HG02840 (cell line): ENCODE data around the gene GPC6.
"Not testable (repeated sequence)": the region's sequence is repeated elsewhere in the genome, so short reads cannot be mapped to it uniquely, and the experiment has no call there.

Experiments
- ATAC-seq: cut with Tn5 transposase; IDR thresholded peaks from one replicate; pipeline ENCODE4 v1.9.1; 2021; ENCODE audit warnings: mild to moderate bottlenecking, moderate library complexity, moderate number of reproducible peaks; ENCODE audit not compliant: unreplicated experiment, low FRiP score

The GPC6 gene

DNA sequence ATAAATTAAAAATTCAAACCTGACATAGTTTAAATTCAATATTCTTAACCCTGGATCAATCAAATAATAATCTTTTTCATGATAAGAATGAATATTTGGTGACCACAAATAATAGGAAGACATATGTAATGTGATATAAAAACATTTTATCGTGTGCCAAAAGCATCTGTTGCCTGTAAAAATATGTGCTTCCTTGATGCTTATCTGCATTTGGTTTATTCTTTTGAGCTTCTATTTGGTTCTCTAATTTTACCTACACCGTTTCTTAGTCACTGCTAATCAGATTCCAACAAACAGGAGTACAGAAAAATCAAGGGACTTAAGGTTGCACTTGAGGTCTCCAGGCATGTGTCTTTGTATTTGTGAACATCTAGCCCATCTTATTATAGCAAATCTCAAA, 978.3 kb downstream of the GPC6 start:
- ATAC-seq = no peak

DNA sequence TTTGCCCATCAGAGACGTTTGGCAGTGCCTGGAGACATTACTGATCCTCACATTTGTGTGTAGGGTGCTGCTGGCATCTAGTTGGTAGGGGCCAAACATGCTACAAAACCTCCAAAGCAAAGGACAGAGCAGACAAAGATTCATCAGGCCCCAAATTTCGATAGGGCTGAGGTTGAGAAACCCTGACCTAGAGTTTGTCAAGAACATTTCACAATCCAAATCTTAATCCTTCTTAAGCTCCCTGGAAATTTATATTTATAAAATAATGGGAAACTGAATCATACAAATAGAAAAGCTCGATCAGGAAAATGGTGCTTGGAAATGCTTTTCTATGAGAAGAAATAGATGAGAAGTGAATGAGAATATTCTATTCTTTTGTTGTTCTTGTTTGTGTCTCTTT, 979.3 kb downstream of the GPC6 start:
- no peak for ATAC-seq

DNA sequence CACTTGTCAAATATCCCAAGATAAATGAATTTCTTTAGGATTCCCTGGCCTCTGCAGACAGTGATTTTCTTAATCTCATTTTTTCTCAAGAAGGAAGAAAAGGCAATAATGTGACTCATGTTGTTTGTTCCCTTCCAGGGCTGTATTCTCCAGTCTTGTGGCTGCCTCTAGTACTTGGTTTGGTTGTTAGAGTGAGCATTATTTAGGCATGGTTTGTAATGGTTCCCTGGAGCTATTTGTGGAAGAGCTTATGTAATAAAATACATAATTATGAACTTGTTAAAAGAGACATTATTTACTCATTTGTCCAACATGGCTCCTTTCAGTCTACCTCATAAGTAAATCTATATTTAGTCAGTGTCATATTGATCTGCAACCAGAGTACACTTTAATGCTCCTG, 982.5 kb downstream of the GPC6 start:
- ATAC-seq = no peak

DNA sequence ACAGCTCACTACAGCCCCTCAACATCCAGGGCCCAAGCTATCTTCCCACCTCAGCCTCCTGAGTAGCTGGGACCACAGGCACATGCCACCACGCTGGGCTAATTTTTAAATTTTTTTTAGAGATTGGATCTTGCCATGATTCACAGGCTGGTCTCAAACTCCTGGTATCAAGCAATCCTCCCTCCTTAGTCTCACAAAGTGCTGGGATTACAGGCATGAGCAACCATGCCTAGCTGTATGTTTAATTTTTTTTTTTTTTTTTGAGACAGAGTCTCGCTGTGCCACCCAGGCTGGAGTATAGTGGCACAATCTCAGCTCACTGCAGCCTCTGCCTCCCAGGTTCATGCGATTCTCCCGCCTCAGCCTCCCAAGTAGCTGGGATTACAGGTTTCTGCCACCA, 983.3 kb downstream of the GPC6 start:
- not testable (repeated sequence) for ATAC-seq

DNA sequence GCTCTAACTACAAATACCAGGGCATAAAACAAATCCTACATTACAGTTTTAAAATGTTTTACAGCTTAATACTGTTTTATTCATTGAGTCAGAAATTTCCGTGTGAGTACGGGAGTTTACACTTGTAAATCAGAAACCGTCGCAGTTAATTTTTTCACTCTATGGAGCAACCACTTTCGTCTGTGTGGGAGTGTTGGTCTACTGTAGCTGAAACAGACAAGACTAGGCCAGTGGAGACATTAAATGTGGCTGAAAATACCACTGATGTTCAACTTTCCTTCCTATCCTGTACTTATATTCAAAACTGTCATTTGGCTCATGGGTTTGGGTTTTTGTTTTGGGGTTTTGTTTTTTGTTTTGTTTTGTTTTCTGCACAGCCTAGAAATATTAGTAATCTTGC, 984.2 kb downstream of the GPC6 start:
- no peak for ATAC-seq

DNA sequence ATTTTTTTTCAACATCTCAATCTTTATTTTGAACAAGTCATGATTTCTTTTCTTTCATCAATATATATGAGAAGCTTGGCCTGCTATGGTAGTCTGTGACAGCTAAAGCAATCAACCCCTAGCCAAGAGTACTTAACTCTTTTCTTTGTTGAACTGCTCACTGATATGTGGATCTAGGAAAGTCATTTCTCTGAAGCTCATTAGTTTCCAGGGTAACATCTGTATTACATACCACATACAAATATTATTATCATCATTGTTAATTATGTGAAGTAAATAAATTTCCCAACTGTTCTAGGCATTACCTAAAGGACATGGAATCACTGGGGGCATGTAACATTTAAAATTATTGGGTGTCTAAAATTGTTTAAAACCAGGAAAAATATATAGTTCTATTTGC, 985.6 kb downstream of the GPC6 start:
- no peak for ATAC-seq

DNA sequence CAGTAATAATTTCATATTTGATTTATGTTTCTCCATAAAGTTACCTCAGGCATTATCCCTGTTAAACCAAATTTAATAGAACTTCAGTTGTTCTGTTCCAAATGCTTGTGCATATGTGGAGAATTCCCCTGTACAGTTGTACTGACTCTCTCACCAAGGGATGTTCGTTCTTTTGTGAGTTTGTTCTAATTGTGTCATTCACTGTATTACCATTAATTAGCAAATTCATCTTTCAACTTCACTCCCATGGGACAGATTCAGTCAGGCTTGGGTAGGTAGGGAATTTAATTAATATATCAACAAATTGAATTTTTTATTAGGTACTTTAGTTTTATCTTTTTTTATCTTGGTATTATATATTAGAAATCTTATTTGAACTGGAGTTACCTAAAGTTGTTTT, 987.5 kb downstream of the GPC6 start:
- ATAC-seq = no peak

DNA sequence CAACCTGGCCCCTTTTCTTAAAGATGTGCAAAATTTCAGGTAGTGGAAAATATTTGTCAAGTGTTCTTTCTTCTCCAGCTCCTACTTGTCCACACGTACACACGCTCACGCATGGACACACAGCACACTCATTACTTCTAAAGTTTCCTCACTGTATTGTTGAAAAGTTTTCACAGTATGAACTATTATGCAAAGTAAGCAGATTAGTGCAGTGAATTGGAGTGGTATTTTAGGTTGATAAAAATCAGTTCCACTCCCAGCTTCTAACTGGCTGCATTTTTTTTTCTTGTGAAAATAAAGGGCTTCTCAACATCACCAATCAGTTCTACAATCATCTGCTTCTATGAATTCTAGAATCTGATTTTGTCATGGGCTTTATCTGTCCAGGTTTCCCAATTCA, 988.4 kb downstream of the GPC6 start:
- no peak for ATAC-seq

DNA sequence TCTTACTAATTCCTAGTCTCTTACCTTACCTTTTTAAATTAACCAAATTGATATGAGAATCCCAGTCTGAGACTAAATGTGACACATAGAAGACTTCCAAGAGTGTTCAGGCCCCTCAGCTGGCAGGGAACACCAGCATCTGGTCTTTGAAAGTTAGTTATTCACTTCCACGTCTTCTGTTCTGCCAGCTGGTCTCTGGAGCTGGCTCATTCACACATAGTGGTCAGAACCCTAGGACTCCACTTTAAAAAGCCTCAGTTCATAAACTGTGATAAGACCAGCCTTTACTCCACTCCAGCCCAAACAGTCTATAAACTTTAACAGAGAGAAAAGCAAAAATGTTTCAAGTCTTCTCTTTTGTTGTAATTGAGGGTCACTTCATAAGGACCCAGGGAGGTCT, 989.9 kb downstream of the GPC6 start:
- ATAC-seq = no peak

DNA sequence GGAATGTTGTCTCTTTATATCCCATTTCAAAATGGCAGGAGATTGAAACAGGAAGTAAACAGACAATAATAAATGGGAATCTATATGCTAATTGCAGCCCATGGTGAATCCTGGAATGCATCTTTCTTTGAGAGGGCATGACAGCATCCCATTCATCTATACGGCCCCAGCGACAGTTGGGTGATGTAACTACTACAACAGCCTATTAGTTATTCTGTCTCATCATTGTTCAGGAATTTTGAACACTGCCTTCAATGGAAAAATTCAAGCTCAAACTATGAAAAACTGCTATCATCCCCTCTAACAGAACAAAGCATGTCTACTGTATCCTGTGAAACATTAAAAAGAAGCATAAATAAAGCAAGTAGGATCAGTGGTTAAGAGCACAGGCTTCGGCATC, 990.8 kb downstream of the GPC6 start:
- no peak for ATAC-seq

DNA sequence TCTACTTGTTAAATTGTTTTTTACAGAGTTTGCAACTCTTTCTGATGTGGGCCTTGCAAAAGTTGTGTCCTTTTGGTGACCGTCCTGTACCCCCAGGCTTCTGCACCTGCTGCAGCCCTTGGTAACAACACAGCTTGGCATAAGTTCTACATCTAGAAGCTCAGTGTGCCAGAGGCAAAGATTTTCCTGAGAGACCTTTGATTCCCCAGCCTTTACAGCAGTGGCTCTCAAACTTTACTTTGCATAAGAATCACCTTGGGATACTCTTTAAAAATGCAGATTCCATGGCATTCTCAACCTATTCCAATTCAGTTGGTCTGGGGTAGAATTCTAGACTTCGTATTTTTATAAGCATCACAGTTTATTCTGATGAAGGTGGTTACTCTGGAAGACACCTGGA, 991.9 kb downstream of the GPC6 start:
- ATAC-seq = no peak

DNA sequence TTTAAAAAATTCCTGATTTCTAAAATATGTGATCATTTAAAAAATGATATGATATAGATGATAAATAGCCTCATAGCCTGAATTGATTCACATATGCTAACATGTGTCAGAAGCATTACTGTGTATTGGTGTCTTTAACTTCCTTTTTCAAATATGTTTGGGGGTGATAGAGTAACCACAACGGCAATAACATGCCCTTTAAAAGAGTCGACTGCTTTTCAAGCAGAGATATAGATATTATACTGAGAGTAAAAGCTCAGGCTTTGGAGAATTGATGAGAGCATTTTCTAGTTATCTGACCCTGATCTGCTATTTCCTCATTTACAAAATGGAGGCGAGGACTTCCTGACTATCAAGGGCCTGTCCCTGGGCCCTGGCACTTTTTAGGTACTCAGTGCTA, 992.3 kb downstream of the GPC6 start:
- no peak for ATAC-seq

DNA sequence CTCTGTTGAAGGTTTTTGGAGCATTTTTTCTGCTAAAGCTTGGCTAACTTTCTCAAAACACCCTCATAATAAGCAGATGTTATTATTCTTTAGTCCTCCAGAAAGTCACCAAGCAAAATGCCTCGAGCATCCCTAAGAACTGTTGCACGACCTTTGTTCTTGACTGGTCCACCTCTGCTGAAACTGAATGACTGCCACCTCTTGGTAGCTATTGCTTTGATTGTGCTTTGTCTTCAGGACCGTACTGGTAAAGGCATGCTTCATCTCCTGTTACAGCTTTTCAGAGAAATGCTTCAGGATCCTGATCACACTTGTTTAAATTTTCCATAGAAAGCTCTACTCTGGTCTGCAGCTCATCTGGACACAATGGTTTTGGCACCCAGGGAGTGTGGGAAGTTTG, 998.1 kb downstream of the GPC6 start:
- ATAC-seq = no peak

DNA sequence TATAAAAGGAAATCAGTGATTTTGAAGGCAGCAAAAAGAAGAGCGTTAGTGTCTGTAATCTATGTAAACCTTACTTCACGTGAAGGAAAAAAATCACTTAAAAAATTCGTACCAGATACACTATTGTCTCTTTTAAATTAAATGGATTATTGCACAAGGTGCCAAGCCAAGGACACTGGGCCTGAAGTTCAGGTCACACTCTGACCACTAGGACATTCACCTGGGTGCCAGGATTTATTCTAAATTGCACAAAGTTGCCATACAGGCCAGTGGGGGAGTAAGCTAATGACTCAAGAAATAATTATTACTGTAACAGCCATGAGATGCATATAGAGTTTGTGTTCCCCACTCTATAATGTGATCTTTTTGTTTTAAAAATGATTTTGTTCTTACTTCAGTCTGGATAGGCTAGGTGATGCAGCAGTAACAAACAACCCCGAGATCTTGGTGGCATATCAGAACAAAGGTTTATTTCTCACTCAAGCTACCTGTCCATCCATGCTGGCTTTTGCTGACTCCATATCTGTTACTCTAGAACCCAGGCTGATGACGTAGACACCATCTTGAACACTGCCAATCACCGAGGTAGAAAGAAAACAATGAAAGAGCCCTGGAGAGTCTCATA, 1000.8 kb downstream of the GPC6 start:
- ATAC-seq = no peak

DNA sequence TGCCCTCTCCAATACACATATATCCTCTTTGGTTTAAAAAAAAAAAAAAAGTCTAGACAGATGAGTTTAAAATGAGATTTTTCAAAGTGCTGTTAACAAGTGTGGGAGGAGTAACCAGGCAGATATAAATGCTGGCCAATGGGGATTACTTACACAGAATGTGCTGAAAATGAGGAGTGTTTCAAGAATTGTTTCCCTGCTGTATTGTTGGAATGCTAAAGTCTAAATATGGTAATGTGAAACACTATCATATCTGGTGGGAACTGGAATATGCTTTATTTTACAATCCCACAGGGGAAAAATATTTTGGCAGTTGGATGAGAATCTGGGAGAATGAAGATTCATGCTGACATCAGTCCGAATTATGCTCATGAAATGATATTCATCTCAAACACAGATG, 1002.2 kb downstream of the GPC6 start:
- no peak for ATAC-seq

DNA sequence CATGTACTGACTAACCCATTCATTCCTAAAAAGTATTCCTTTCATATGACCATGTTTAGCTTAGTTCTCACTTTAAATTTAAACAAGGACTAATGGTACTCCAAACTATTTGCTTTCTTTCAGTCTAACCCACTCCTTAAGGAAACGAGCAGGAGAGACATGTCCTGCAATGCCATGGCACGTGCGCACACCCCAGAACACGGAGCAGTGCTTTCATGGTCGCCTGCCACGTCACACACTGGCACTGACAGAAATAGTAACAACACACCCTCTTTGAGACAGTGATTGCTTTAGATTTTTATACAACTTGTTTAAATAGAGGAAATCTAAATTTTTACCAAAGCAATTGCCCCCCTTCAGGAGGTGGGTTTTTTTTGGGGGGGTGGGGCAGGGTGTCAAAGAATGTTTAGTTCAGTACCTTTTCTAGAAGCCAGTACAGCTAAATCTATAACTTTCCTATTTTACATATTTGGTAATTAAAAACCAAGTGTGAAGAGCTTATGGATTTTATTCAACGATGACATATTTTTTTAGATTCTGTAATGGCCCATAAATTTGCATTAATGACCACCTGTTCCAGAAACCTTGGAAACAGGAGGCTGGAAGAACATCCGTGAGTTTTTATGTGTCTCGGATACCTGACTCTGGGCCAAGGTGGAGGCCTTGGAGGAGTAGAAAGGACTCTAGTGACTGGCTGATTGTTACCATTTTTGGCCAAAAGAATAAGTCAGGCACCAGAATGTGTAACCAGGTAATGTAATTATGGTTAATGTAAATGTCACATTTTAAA, 1005.7 kb downstream of the GPC6 start:
- no peak for ATAC-seq

DNA sequence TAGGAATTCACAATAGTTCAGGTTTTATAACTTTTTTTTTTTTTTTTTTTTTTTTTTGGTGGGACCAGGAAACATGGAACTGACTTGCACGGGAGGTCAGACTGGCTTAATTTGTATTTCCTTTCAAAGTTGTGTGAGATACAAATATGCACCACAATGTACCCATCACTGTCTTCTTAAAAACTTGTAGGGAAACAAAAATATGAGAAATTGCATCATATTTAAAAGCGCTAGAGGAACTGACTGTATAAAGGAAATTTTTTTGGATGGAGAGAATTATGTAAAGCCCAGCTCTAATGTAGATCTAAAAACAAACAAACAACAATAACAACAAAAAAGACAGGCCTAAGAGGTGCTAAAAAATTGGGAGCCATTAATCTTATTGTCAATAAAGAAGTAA, 1006.3 kb downstream of the GPC6 start:
- no peak for ATAC-seq

DNA sequence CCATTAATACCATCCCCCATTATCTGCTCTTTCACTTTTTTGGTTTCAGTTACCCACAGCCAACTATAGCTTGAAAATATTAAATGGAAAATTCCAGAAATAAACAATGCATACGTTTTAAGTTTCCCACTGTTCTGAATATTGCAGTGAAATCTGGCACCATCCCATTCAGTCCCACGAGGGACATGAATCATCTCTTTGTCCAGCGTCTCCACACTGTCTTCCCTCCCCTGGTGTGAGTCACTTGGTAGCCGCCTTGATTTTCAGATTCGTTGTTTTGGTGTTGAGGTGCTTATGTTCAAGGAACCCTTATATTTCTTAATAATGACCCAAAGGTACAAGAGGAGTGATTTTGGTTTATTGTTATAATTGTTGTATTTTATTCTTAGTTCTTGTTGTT, 1006.8 kb downstream of the GPC6 start:
- no peak for ATAC-seq

DNA sequence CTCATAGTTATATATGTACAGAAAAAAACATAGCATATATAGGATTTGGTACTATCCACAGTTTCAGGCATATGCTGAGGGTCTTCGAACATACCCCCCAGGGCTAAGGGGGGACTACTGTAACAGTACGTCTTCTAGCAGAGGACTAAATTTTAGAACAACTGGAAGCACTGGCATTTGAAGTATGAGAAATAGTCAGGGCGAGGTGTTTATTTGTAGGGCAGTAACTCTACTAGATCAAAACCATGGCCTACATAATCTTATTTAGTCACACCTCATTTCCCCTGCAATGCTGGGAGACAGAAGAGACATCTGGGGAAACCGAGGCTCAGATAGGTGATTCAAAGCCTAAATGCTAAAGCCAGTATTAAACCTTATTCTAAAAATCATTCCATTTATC, 1007.2 kb downstream of the GPC6 start:
- no peak for ATAC-seq

DNA sequence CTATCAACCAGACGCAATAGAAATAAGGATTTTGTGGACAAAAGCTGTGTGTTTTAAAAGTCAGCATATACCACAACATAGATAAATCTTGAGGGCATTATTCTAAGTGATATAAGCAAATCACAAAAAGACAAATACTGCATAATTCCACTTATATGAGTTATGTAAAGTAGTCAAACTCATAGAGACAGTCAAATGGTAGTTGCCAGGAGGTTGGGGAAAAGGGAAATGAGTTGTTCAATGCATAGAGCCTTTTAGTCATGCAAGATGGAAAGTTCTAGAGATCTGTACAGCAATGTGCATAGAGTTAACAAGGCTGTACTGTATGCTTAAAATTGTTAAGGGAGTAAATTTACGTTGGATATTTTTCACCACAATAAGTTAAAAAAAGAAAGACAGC, 1008.1 kb downstream of the GPC6 start:
- ATAC-seq = no peak

DNA sequence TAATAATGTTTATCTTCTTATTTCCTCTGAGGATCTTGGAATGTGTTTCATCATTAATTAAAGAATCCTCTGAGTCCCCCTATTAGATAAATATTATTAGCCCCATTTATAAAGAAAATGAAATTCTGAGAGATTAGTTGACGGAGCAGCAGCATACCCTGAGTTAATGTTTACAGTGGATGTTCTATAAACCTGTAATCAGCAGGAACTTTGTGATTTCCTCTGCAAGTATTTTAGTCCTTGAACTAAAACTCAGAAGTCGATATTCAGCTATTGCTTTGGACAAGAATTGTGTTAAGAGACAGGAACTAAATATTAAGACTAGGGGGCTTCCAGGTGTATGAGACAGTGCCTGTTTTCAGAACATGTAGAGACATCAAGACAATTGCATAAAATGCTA, 1009.5 kb downstream of the GPC6 start:
- no peak for ATAC-seq

DNA sequence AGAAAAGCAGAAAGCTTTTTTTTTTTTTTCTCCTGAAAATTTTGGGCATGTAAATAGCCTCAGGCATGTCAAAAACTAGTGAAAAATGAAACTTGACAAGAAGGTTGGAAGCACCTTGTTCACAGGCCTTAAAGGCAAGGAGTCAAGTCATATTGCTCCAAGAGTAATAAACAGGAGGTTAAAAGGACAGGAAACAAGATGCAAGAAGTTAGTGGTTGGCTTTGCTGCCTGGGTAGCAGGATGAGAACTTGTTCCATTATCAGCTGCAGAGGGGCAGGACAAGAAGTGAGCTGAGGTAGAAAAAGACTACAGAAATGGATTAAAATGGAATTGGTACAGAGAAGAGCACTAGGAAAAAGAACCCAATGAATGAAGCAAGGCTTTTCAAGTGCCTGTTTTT, 1010.3 kb downstream of the GPC6 start:
- ATAC-seq = no peak
